HG03521 (cell line): Measurements from ENCODE around the gene STRAP.
"Not testable (repeated sequence)": the region's sequence is repeated elsewhere in the genome, so short reads cannot be mapped to it uniquely, and the experiment has no call there.

Source experiments
- ATAC-seq: cut with Tn5 transposase; IDR thresholded peaks from one replicate; pipeline ENCODE4 v1.9.1; 2021; ENCODE audit warnings: mild to moderate bottlenecking, moderate library complexity; ENCODE audit not compliant: unreplicated experiment

STRAP gene

DNA sequence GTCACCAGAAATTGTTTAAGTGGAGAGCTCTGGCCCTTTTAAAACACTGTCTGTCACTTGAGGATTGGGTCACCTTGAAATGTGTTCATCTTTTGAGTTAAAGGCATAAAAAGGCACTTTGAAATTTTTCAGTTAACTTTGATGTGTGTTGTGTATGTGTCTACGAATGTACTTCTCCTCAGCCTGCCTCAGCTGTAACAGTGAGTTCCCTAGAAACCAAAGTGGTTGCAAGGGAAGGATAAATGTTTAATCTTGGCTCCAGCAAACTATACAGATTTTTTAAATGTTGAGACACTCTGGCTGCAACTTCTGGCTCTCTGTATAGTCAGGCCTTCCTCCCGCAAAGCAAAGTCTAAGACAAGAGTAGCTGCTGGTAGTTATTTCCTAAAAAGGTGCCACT lies 37.2 kb downstream of the STRAP start:
- ATAC-seq = no peak

DNA sequence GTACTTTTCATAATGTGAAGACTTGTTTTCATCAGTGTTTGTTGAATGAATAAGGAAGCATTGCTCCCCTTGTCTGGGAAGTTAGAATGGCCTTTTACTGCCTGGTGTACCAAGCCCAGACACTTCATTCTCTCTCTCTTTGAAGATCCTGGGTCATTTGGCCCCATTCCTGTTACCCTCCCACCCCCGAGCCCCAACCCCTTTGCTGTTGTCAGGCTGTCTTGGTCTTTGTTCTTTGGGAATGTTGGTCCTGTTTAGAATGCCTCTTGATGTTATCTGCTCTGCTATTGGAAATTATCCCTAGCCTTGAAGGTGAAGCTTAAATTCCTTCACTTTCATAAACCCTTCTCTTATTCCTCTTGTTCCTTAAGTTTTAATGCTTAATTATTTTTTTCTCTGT lies 42.8 kb downstream of the STRAP start:
- ATAC-seq = no peak

DNA sequence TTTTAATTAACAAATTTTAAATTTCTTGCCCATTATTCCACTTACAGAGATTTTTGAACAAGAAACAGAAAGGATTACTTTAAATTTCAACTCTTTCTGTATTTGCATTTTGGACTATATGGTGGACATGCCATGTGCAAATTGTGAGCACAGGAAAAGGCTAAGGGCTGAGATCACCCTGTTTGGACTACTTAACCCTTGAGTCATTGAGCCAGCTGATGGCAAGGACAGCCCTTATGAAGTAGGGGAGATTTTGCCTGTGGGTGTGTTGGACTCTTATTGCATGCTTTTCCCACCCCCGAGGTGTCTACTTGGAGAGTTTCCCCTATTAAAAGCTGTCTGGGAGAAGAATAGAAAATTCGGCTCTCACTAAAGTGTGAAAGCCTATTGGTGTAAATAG lies 46.2 kb downstream of the STRAP start:
- no peak for ATAC-seq

DNA sequence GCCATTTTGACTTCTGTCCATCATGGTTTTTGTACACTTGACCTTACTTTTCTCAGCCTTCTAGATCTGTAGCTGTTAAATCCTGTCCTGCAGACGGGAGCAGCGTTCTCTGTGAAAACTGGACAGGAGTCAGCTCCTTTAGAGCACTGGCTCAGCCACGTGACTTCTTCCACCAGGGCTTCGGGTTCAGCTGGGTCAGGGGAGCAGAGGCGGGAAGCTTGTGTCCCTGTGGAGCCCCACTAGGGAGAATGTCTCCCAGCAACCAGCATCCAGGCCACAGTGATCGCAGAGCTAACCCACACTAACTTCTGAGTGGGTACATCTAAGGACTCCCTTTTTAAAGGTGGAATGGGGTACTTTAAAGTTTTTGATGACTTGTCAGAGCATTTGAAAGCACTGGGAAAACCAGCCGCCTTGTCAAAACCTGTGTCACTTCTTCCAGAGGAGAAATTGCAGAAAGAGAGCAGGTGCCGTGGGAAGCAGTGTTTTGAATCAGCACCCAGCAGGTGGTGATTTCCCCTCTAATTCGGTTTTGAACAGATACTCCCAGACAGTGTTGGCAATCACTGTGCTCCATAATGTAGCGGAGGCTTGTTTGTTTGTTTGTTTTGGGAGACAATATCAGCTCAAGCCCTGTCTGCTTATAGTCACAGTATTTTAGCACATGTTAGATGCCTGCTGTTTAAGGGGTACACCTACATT lies 46.8 kb downstream of the STRAP start:
- no peak for ATAC-seq

DNA sequence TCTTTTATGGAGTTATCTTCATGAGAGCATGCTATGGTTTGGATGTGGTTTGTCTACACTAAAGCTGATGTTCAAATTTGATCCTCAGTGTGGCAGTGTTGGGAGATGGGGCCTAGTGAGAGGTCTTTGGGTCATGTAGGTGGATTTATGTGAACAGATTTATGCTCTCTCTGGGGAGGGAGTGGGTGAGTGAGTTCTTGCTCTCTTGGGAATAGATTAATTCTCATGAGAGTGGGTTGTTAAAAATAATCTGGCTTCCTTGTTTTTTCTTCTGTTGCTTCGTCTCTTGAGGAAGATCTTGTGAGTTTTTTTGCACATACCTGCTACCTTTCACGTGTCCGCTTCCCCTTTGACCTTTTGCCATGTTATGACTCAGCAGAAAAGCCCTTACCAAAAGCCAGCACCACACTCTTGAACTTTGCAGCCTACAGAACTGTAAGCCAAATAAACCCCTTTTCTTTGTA lies 49.4 kb downstream of the STRAP start:
- no peak for ATAC-seq

DNA sequence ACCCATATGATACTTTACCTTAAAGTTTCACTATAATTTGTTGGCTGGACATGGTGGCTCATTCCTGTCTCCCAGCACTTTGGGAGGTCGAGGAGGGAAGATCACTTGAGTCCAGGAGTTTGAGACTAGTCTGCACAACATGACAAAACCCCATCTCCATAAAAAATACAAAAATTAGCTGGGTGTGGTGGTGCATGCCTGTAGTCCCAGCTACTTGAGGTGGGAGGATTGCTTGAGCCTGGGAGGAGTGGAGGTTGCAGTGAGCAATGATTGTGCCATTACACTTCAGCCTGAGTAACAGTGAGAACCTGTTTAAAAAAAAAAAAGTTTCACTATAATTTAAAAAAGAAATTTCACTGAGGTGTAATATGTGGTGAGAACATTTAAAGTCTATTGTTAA lies 50.1 kb downstream of the STRAP start:
- no peak for ATAC-seq

DNA sequence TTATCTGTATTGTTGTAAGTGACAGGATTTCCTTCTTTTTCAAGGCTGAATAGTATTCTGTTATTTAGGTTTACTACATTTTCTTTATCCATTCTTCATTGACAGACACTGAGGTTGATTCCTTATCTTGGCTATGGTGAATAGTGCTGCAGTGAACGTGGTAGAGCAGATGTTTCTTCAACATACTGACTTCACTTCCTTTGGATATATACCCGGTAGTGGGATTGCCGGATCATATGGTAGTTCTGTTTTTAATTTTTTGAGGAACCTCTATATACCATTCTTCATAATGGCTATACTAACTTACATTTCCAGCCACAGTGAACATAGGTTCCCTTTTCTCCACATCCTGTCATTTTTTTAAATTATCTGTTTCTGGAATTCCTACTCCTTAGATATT lies 50.8 kb downstream of the STRAP start:
- no peak for ATAC-seq

DNA sequence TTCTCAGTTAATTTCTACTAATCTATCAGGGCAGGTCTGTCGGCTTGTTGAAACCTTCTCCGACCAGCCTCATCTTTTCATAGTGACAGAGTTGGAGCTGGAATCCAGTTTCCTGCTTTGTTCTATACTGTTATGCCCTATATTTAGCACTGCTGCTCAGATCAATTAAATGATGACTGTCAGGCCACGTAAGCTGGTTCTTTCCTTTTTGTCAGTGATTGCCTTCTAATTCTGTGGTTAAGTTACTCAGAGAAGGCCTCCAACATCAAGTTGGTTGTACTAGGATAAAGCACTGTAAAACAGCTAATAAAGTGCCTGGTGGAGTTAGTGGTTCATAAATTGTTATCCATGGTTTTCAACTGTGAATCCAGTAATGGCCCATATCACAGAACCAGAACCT lies 51.6 kb downstream of the STRAP start:
- ATAC-seq = no peak

DNA sequence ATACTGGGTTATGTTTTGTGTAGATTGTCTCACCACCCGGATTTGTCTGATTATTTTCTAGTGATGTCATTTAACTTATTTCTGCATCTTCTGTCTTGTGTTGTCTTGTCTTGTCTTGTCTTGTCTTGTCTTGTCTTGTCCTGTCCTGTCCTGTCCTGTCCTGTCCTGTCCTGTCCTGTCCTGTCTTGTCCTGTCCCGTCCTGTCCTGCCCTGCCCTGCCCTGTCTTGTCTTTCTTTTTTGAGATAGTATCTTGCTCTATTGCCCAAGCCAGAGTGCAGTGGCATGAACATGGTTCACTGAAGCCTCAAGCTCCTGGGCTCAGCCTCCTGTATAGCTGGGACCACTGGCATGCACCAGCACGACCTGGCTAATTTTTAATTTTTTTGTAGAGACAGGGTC lies 54.6 kb downstream of the STRAP start:
- ATAC-seq = no peak

DNA sequence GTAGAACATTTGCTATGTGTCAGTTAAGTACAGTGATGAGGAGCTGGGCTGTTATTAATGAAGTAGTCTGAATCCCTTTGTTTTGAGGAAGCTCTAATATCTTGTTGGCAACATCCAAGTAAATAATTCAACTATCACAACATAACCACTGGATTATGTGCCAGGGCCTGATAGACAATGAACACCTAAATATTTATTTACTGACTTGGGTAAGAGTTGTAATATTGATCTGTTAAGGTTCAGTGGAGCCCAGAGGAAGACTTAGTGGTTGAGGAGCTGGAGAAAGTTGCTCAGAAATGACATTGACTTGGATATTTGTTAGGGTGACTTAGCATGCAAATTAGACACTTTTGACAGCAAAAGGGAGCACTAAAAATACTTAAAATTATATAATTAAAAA lies 55.7 kb downstream of the STRAP start:
- no peak for ATAC-seq

DNA sequence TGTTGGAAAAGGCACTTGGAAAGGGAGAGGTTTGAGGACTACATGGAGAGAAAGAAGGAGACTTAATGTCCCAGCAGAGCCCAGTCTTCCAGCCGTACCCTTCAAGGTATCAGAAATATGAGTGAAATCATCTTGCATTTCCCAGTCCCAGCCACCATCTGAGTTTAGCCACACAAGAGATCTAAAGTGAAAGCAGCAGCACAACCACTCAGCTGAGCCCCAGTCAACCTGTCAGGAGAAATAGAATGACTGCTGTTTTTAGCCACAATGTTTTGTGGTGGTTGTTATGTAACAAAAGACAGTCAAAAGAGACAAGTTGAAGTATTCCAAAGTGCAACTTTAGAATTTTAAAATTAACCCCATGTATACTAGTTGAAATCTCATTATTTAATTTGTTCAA lies 56.9 kb downstream of the STRAP start:
- no peak for ATAC-seq

DNA sequence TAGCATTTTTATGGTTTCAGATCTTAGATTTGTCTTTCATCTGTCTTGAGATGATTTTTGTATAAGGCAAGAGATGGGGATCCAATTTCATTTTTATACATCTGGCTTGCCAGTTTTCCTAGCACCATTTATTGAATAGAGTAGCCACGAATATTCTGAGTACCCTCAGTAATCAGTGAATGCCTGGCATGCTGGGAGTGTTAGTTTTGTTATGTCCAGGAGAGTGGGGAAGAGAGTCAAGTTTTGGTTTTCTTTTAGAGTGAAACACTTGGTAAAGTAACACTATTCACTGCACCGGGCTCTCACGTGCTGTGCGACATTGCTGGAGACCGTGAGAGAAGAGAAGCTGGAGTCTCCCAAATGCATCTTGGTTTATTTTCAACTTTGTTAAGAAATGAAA lies 60.3 kb downstream of the STRAP start:
- no peak for ATAC-seq

DNA sequence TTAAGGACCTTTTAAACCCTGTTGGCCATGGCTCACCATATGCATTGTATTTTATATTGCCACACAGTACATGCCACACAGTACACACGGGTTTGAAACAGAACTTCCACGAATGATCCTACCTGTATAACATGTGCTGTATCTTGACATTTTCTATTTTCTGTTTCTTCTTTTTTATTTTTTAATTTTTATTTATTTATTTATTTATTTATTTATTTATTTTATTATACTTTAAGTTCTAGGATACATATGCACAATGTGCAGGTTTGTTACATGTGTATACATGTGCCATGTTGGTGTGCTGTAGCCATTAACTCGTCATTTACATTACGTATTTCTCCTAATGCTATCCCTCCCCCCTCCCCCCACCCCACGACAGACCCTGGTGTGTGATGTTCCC lies 61.3 kb downstream of the STRAP start:
- not testable (repeated sequence) for ATAC-seq

DNA sequence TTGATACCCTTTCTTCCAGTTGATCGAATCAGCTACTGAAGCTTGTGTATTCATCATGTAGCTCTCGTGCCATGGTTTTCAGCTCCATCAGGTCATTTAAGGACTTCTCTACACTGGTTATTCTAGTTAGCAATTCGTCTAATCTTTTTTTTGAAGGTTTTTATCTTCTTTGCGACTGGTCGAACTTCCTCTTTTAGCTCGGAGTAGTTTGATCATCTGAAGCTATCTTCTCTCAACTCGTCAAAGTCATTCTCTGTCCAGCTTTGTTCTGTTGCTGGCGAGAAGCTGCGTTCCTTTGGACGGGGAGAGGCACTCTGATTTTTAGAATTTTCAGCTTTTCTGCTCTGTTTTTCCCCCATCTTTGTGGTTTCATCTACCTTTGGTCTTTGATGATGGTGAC lies 66.3 kb downstream of the STRAP start:
- ATAC-seq = not testable (repeated sequence)
